NCI-H146 treated with DMSO at 0.1 percent for 48 hours (cell line): ENCODE results near the gene GALNT3.

Experiments used
- DNase-seq: peaks from one replicate; lab custom pipeline; 2025; ENCODE audit not compliant: unreplicated experiment; lab: John Stamatoyannopoulos, UW

Gene GALNT3

GRCh38 chr2:165793779-165794535 lies at the start of gene GALNT3:
Gene GALNT3 (minus strand): TSS chr2:165794247. CDS start chr2:165770700, 23,547 bp downstream.
- DNase-seq, result peak; percentile 83

- peak; percentile 63 for DNase-seq
These were observed 49.3 kb upstream of the GALNT3 start for GRCh38 chr2:165843351-165843750.

- DNase-seq, result no peak
These were observed 46.4 kb upstream of the GALNT3 start for GRCh38 chr2:165840333-165840958.

GRCh38 chr2:165839610-165840009 lies 45.6 kb upstream of the GALNT3 start:
- no peak for DNase-seq

- DNase-seq, result no peak
These were observed 43.1 kb upstream of the GALNT3 start for GRCh38 chr2:165837122-165837521.

- DNase-seq, result no peak
These were observed 41.3 kb upstream of the GALNT3 start for GRCh38 chr2:165835363-165835762.

GRCh38 chr2:165833156-165833555 lies 39.1 kb upstream of the GALNT3 start:
- no peak for DNase-seq

GRCh38 chr2:165827921-165828276 lies 33.9 kb upstream of the GALNT3 start:
- DNase-seq, result no peak

GRCh38 chr2:165827016-165827920 lies 33.2 kb upstream of the GALNT3 start:
- DNase-seq, result no peak

- no peak for DNase-seq
These were observed 31.0 kb upstream of the GALNT3 start for GRCh38 chr2:165825041-165825440.

- no peak for DNase-seq
These were observed 26.2 kb upstream of the GALNT3 start for GRCh38 chr2:165820296-165820695.

GRCh38 chr2:165818920-165819319 lies 24.9 kb upstream of the GALNT3 start:
- DNase-seq, result no peak

- DNase-seq, result no peak
These were observed 21.5 kb upstream of the GALNT3 start for GRCh38 chr2:165815299-165816141.

- DNase-seq, result no peak
These were observed 20.4 kb upstream of the GALNT3 start for GRCh38 chr2:165814473-165814872.

GRCh38 chr2:165811592-165812370 lies 17.7 kb upstream of the GALNT3 start:
- DNase-seq, result no peak

- DNase-seq, result no peak
These were observed 16.4 kb upstream of the GALNT3 start for GRCh38 chr2:165810418-165810817.

- DNase-seq, result no peak
These were observed 10.7 kb upstream of the GALNT3 start for GRCh38 chr2:165804719-165805118.

- DNase-seq, result no peak
These were observed 9.2 kb upstream of the GALNT3 start for GRCh38 chr2:165803123-165803760.

GRCh38 chr2:165801176-165801575 lies 7.1 kb upstream of the GALNT3 start:
- DNase-seq, result no peak
